HG02588 (cell line): Measurements from ENCODE around the gene ARF1.

ENCODE experiments used
- ATAC-seq: cut with Tn5 transposase; IDR thresholded peaks from one replicate; pipeline ENCODE4 v1.9.1; 2021; ENCODE audit warnings: mild to moderate bottlenecking, moderate library complexity; ENCODE audit not compliant: unreplicated experiment

ARF1 gene

GRCh38 chr1:228084325-228084724 is 1.8 kb downstream of the ARF1 start:
- ATAC-seq, result no peak

DNA sequence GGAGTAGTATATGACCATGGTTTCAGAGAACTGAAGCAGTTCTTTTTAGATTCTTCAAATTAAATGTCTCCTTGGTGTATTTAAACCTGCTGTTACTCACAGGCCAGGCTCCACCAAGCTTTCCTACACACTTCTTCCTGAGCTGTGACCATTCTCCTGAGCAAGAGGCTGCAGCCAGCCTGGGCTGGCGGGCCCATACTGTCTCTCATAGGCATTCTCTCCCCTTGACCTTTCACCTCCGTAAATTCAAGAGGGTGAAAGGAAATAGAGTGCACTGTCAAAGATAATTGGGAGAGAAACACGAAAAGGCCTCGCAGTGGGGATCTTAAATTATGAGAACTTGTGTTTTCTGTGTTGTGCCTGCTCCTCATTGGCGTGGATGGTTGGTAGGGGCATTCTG is 2.3 kb downstream of the ARF1 start:
- no peak for ATAC-seq

- no peak for ATAC-seq
Observed at GRCh38 chr1:228085287-228085951, 2.9 kb downstream of the ARF1 start.

DNA sequence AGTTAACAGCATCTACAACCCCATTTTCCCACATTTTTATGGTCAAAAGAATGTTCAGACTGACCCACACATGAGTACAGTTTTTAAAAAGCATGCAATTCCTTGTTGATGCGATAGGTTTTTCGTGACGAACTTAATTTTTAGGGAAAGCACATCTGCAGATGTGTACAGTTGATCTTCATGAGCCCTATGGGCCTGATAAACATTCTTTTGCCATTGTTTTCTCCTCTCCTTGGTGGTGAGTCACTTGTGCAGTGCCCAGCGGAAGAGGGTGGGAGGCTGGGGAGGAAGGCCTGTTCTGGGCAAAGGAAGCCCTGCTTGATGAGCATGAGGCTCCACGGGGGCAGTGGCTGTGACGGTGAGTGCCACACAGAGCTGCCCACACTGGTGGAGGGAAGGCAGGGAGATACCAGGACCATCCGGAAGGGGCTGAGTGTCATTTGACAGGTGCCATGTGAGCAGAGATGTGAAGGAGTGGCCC is 5.3 kb downstream of the ARF1 start:
- no peak for ATAC-seq

DNA sequence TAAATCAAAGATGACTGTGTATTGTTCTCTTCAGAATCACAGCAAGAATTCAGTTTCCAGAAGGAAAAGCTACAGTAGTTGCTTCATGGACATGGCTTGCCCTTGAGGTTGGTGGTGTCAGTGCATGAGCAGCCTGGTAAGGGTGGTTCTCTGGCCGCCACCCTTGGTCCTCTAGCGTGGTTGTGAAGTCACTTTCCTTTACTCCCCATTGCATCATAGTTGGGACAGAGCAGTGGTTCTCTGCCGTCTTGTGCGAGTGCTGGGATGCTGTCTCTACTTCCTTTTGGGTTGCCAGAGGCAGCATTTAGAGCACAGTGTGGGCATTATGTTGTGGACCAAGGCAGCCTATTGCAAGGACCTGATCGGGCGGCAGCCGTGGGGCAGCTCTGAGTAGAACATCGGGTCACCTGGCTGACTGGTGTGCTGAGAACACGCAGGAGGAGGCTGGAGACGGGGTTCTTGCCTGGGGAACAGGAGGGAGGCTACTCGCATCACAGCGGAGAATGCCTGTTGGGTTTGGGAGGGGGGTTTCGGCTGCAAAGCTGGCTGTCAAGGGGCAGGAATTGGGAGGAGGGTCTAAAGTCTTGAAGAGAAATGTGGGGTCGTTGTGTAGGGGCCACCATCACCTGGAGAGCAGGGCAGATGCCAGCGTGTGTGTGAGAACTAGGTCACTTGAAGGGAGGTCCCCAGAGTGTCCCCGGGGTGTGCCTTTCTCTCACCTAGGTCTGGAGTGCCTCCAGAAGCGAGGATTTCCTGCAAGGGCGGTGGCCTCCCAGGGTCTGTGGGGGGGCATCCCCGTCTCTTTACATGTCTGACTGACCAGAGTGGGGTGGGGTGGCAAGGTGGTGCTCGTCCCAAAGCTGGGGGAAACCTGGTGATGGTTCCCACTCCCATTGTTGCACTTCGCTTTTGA is 6.3 kb downstream of the ARF1 start:
- no peak for ATAC-seq

GRCh38 chr1:228089519-228090380 is 7.2 kb downstream of the ARF1 start:
- ATAC-seq, result no peak

DNA sequence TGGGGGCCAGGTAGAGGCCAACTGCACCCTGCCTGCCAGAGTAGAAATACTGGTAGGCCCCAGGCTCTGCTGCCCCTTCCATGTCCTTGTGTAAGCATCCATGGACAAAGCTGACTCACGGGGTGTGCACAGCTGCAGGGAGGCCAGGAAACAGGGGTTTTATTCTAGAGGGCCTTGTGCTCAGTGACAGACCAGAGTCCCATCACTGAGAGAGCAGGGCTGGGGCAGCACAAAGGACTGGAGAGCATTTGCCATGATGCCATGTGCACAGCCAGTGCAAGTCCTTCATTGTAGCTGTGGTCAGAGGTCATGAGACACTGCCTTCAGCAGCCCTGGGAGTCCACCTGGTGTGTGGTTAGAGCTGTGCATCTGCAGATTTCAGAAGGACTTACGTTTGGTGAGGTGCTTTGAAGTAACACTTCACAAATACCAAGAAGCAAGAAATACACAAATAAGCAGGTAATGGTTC is 8.1 kb downstream of the ARF1 start:
- no peak for ATAC-seq

DNA sequence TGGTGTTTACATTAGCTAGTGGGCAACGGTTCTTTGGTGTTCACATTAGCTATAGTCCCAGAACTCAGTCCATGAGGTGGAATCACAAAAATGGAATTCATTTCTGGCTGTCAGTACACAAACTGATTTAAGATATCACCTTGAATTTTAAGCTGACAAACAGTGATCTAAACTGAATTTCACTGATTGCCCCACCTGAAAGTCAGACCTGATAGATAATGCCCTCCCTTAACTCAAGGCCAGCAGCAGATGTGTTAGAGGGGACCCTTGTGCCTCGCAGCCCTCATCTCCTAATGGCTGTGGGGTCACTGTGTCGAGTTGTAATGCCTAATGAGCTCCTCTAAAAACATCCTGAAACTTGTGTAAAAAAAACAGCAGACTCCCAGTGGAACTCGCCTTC is 8.6 kb downstream of the ARF1 start:
- no peak for ATAC-seq

DNA sequence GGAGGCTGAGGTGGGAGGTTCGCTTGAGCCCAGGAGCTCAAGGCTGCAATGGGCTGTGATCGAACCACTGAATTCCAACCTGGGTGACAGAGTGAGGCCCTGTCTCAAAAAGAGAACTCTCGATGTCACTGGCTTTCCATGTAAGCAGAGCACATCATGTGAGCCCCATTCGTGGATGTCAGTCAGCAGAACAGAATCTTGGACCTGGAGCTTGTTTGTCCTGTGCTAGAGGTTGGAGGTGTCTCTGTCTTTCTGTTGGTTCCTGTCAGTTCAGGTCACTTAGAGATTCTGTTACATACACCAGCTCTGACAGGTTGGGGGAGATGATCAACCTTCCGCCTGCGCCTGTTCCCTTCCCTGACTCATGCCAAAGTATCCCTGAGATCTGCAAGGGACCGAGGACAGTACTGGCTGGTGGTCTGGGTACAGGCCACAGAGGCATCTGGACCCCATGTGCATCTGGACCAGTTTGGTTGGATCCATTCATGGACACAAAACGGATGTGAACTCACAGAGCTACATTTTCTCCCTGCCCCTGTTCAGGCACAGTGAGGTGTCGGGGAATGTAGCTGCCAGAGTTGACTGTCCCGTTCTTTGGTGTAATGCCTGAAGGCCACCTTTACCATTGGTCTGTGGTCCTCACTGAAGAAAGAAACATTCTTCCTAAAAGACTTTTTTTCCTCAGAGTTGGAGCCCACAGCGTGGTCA is 10.0 kb downstream of the ARF1 start:
- no peak for ATAC-seq

DNA sequence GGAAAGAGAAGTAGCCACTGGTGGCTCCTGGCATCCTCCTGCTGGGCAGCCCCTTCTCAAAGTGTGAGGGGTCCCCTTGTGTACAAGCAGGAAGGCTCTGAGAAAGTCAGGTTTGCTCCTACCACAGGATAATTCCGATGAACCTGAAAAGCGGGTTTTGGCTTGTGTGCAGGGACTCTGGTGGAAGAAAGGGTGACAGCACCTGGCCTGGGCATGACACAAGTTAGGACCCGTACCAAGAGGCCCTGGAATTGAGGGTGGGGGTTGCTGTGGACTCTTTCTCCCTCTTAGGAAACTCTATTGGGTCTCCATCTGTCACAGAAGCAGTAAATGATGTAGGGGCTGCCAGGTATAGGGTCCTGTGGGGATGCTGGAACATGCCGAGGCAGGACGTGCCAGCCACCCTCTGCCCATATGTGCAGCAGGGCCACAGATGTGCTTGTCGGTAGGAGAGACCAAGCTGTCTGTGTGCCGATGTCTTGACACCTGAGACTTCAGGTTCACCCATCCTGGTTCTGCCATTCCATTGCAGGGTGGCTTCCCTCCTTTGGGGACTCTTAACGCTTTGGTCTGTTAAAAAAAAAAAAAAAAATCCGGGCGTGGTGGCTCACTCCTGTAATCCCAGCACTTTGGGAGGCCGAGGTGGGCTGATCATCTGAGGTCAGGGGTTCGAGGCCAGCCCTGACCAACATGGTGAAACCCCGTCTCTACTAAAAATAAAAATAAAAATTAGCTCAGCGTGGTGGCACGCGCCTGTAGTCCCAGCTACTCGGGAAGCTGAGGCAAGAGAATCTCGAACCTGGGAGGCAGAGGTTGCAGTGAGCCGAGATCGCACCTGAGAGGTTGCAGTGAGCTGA is 10.8 kb downstream of the ARF1 start:
- no peak for ATAC-seq

GRCh38 chr1:228094432-228095016 is 12.0 kb downstream of the ARF1 start:
- ATAC-seq, result no peak

- no peak for ATAC-seq
Observed at GRCh38 chr1:228095161-228095560, 12.7 kb downstream of the ARF1 start.

- ATAC-seq, result no peak
Observed at GRCh38 chr1:228095938-228096337, 13.4 kb downstream of the ARF1 start.

DNA sequence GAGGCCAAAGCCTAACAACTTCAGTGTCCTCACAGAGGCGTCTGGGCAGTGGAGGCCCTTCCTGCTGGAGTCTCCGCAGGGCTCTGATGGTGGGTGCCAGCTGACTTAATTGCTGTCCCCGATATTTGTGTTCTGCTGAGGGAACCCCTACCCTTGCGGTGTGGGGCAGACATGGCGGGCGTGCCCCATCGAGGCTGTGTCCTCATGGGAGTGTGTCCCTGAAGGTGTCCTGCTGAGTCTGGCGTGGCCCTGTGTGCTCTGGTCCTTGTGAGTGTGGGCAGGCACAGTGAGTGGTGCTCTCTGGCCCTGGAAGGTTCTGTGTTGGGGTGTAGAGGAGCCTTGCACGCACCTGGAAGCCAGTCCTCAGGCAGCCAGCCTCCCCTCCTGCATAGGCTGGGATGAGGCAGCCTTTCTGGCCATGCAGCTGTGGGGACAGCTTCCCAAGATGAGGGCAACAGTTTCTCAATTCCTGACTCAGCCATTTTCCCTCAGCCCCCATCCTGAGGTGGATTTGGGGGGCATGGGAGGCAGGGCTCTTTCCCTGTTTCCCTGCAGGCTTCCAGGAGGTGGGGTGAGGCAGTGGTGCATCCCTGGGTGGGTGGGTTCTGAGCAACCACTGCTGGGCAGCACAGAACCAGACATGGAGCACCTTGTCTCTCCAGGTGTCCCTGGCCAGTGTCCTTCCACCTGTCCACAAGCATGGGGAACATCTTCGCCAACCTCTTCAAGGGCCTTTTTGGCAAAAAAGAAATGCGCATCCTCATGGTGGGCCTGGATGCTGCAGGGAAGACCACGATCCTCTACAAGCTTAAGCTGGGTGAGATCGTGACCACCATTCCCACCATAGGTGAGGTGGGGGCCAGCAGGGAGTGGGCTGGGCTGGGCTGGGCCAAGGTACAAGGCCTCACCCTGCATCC is 14.2 kb downstream of the ARF1 start:
- ATAC-seq, result no peak

DNA sequence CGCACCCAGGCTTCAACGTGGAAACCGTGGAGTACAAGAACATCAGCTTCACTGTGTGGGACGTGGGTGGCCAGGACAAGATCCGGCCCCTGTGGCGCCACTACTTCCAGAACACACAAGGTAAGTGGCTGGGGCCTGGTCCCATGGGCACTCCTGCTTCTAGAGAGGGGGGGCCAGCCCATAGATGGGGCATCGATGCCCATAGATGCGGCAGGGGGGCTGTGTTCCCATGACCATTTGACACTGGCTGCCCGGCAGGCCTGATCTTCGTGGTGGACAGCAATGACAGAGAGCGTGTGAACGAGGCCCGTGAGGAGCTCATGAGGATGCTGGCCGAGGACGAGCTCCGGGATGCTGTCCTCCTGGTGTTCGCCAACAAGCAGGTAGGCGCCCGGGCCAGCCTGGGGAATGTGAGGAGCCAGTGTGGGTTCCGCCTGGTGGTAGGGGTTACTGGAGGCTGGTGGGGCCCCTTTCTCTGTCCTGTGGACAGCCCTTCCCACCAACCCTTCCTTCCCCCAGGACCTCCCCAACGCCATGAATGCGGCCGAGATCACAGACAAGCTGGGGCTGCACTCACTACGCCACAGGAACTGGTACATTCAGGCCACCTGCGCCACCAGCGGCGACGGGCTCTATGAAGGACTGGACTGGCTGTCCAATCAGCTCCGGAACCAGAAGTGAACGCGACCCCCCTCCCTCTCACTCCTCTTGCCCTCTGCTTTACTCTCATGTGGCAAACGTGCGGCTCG is 15.0 kb downstream of the ARF1 start:
- ATAC-seq, result no peak

- no peak for ATAC-seq
Observed at GRCh38 chr1:228098323-228098931, 15.9 kb downstream of the ARF1 start.

DNA sequence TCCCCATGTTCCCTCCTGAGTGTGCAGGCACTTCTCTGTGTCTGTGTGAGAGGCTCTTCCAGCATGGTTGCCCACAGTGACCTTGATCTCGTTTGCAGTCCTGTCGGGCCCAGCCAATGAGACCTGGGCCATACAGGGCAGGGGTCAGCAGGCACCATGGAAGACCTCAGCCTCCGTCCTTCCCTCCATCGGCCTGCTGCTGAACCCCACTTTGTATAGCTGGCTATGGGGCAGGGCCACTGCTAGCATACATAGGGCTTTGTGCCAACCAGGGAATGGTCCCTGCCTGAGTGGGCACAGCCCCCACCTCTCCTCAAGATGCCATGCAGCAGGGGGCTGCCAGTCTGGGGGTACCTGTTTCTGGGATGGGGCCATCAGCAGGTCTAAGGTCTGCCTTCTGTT is 16.8 kb downstream of the ARF1 start:
- ATAC-seq, result no peak
